GM12878 (cell line): ENCODE results near the gene MS4A4E. TPM values are rescaled to one million over a fixed set of nuclear protein-coding genes. Genes with fewer than 3 reads are reported as not detected.
A peak's percentile ranks its signal among the peaks of the same experiment; 100 is the strongest.

Source experiments
- CHD1 ChIP-seq: IDR thresholded peaks from 2 replicates; pipeline ENCODE4 v1.6.1; 2012; ENCODE audit warnings: low read depth, low read length, improper control_type of control experiment
- CREB1 ChIP-seq: IDR thresholded peaks from 2 replicates; pipeline ENCODE4 v1.6.1; 2012; ENCODE audit warnings: low read depth, mild to moderate bottlenecking, inconsistent platforms
- CTCF ChIP-seq, 3 experiments: IDR thresholded peaks in 2 of 3; conservative IDR thresholded peaks in 1 of 3; 2 replicates each; pipeline ENCODE4 v1.5.1; 2011; ENCODE audit warnings: low read depth in 3 of 3, low read length in 3 of 3, mild to moderate bottlenecking in 3 of 3, control low read depth in 2 of 3, moderate library complexity in 2 of 3, inconsistent platforms in 1 of 3, mixed read lengths in 1 of 3; ENCODE audit not compliant: control insufficient read depth in 2 of 3, insufficient read depth in 1 of 3; ENCODE audit errors: extremely low read depth in 1 of 3
- JUNB ChIP-seq: IDR thresholded peaks from 2 replicates; pipeline ENCODE4 v1.6.1; 2016; ENCODE audit warnings: antibody characterized with exemption, mild to moderate bottlenecking
- KLF5 ChIP-seq: fragments of 450-650 bp; IDR thresholded peaks from 2 replicates; pipeline ENCODE4 v1.6.1; 2014; ENCODE audit warnings: mild to moderate bottlenecking; ENCODE audit not compliant: partially characterized antibody
- NFIC ChIP-seq: IDR thresholded peaks from 2 replicates; pipeline ENCODE4 v1.6.1; 2012; ENCODE audit warnings: low read depth, mild to moderate bottlenecking, inconsistent platforms, low read length, moderate library complexity
- NKRF ChIP-seq: fragments of 450-650 bp; conservative IDR thresholded peaks from 2 replicates; pipeline ENCODE4 v1.6.1; 2017; ENCODE audit warnings: mild to moderate bottlenecking, moderate library complexity
- NR2C1 ChIP-seq: fragments of 450-650 bp; IDR thresholded peaks from 2 replicates; pipeline ENCODE4 v1.6.1; 2017; ENCODE audit warnings: antibody characterized with exemption, mild to moderate bottlenecking, moderate library complexity
- NR2F1 ChIP-seq: fragments of 450-650 bp; conservative IDR thresholded peaks from 2 replicates; pipeline ENCODE4 v1.6.1; 2017; ENCODE audit warnings: mild to moderate bottlenecking
- PAX8 ChIP-seq: fragments of 450-650 bp; IDR thresholded peaks from 2 replicates; pipeline ENCODE4 v1.6.1; 2017; ENCODE audit warnings: mild to moderate bottlenecking, moderate library complexity
- RAD21 ChIP-seq: IDR thresholded peaks from 2 replicates; pipeline ENCODE4 v1.6.1; 2011; ENCODE audit warnings: mild to moderate bottlenecking, low read depth, low read length, moderate library complexity; ENCODE audit not compliant: insufficient read depth
- REST ChIP-seq: IDR thresholded peaks from 2 replicates; pipeline ENCODE4 v1.6.1; 2012; ENCODE audit warnings: mild to moderate bottlenecking, low read depth, low read length
- SMC3 ChIP-seq: IDR thresholded peaks from 2 replicates; pipeline ENCODE4 v1.6.1; 2011; ENCODE audit warnings: low read length, improper control_type of control experiment, borderline replicate concordance
- SP1 ChIP-seq: IDR thresholded peaks from one replicate; pipeline ENCODE4 v1.6.1; 2011; ENCODE audit warnings: low read depth, low read length
- TCF7 ChIP-seq: IDR thresholded peaks from 2 replicates; pipeline ENCODE4 v1.6.1; 2014; ENCODE audit warnings: antibody characterized with exemption, borderline replicate concordance
- WRNIP1 ChIP-seq: IDR thresholded peaks from 2 replicates; pipeline ENCODE4 v1.6.1; 2011; ENCODE audit warnings: low read depth, low read length, improper control_type of control experiment, borderline replicate concordance
- YY1 ChIP-seq: IDR thresholded peaks from 2 replicates; pipeline ENCODE4 v1.6.1; 2011; ENCODE audit warnings: low read depth, mild to moderate bottlenecking, low read length
- ZBTB40 ChIP-seq: fragments of 450-650 bp; IDR thresholded peaks from 2 replicates; pipeline ENCODE4 v1.6.1; 2016; ENCODE audit warnings: mild to moderate bottlenecking, moderate library complexity, borderline replicate concordance
- ZNF384 ChIP-seq: IDR thresholded peaks from 2 replicates; pipeline ENCODE4 v1.6.1; 2012; ENCODE audit warnings: low read depth, mild to moderate bottlenecking, low read length, improper control_type of control experiment, borderline replicate concordance
- polyA plus RNA-seq, 11 experiments: library from polyadenylated mRNA; depleted of rRNA in 4 of 11; unstranded in 6 of 11; stranded (reverse) in 5 of 11; fragments of >200 nt; fragmentation: Nextera tagmentation in 4 of 11; fragmentation: Illumina TruSeq in 1 of 11; extraction: Ambion mirVana in 4 of 11; extraction: Trizol in 1 of 11; gene quantifications; 1 replicate in 1 of 11; 2 replicates in 10 of 11; pipeline versions ENCODE4 v1.2.1 to v1.2.3, GENCODE V29; 2011 to 2016; ENCODE audit warnings: inconsistent platforms in 2 of 11, missing spikeins in 2 of 11, low read depth in 1 of 11
- total RNA-seq, 4 experiments: library from RNA; depleted of rRNA in 3 of 4; stranded (reverse); fragments of >200 nt in 3 of 4; fragmentation: Illumina TruSeq in 1 of 4; extraction: Trizol in 1 of 4; gene quantifications; 2 replicates each; pipeline versions ENCODE4 v1.2.1 to v1.2.3, GENCODE V29; 2013 to 2021

MS4A4E gene
- total and polyA plus RNA-seq, 10 of the 15 experiments (the other 5 are each of a cell fraction or from before 2014, with no cell fraction given) = 0.06 to 0.92 (median 0.45) TPM; not detected in 3

- TF ChIP-seq NKRF (no peak), NFIC (no peak), RAD21 (peak; percentile 96), ZBTB40 (no peak), NR2C1 (no peak), WRNIP1 (no peak), CHD1 (no peak), SP1 (no peak), CTCF (IDR thresholded peaks at IDR 0.05 in 2 of 3, conservative IDR thresholded peaks at IDR 0.05 in 1 of 3; ENCODE audit: control insufficient read depth in 2 of 3, extremely low read depth in 1 of 3, insufficient read depth in 1 of 3, low read depth in 3 of 3, low read length in 3 of 3) (peak; percentile 49 to 80 (median 74); a peak in 5 of 6 replicates), JUNB (no peak), KLF5 (no peak), YY1 (no peak), REST (no peak), PAX8 (no peak), CREB1 (no peak), SMC3 (peak; percentile 87; the same call in 1 of the 2 replicates), TCF7 (no peak), ZNF384 (no peak), NR2F1 (no peak)
Measured at GRCh38 chr11:60265373-60266214, 22.7 kb upstream of the MS4A4E start (continued).
